ENCODE data around the gene SV2B.

GRCh38 chr15:91318516-91318915 is 218.5 kb downstream of the SV2B start:
- TF ChIP-seq ESRRB (CRISPR knock-in tag; IDR thresholded peaks at IDR 0.05; ENCODE audit: borderline replicate concordance) (no peak), CBFB (CRISPR knock-in tag; IDR thresholded peaks at IDR 0.05) (no peak), CUX1 (CRISPR knock-in tag; IDR thresholded peaks at IDR 0.05) (no peak), MAX (CRISPR knock-in tag; IDR thresholded peaks at IDR 0.05) (no peak), ZNF407 (IDR thresholded peaks at IDR 0.05; ENCODE audit: low read depth) (no peak), XRCC5 (IDR thresholded peaks at IDR 0.05; ENCODE audit: low read depth, low read length) (no peak), E2F1 (CRISPR knock-in tag; IDR thresholded peaks at IDR 0.05) (no peak), MTF1 (CRISPR knock-in tag; IDR thresholded peaks at IDR 0.05; ENCODE audit: borderline replicate concordance) (no peak), TARDBP (IDR thresholded peaks at IDR 0.05) (no peak), TAF1 (IDR thresholded peaks at IDR 0.05; ENCODE audit: control insufficient read depth, extremely low read depth, insufficient read depth, low read length, severe bottlenecking) (no peak), ZNF274 (IDR thresholded peaks at IDR 0.05; ENCODE audit: borderline replicate concordance, low read depth, low read length) (no peak), CTCF (IDR thresholded peaks at IDR 0.05 in 2 of 3, conservative IDR thresholded peaks at IDR 0.05 in 1 of 3; ENCODE audit: insufficient read depth in 2 of 3, low read depth in 1 of 3, low read length in 3 of 3) (no peak), TCF7 (IDR thresholded peaks at IDR 0.05; ENCODE audit: borderline replicate concordance) (no peak)

Data from K562 (cell line).